Measurements from ENCODE around the gene AXIN1.

AXIN1 gene

GRCh38 chr16:305916-306626 lies 46.5 kb downstream of the AXIN1 start:
- DNase-seq (ENCODE audit: low read depth, low spot score) = no peak

- DNase-seq (ENCODE audit: low read depth, low spot score) = no peak
Measured at GRCh38 chr16:303760-304505, 48.6 kb downstream of the AXIN1 start.

- DNase-seq (ENCODE audit: low read depth, low spot score) = no peak
Measured at GRCh38 chr16:301950-302349, 50.6 kb downstream of the AXIN1 start.

- DNase-seq (ENCODE audit: low read depth, low spot score) = no peak
Measured at GRCh38 chr16:301235-301634, 51.3 kb downstream of the AXIN1 start.

- no peak for DNase-seq (ENCODE audit: low read depth, low spot score)
Measured at GRCh38 chr16:297832-298231, 54.7 kb downstream of the AXIN1 start.

GRCh38 chr16:296806-297510 lies 55.6 kb downstream of the AXIN1 start:
- DNase-seq (ENCODE audit: low read depth, low spot score) = no peak

- DNase-seq (ENCODE audit: low read depth, low spot score) = no peak
Measured at GRCh38 chr16:296276-296675, 56.2 kb downstream of the AXIN1 start.

GRCh38 chr16:293043-293775 lies 59.3 kb downstream of the AXIN1 start:
- DNase-seq (ENCODE audit: low read depth, low spot score) = no peak

- DNase-seq (ENCODE audit: low read depth, low spot score) = no peak
Measured at GRCh38 chr16:291539-291938, 61.0 kb downstream of the AXIN1 start.

GRCh38 chr16:290681-291405 lies 61.7 kb downstream of the AXIN1 start:
- no peak for DNase-seq (ENCODE audit: low read depth, low spot score)

- no peak for DNase-seq (ENCODE audit: low read depth, low spot score)
Measured at GRCh38 chr16:290015-290680, 62.4 kb downstream of the AXIN1 start.

GRCh38 chr16:289395-289997 lies 63.0 kb downstream of the AXIN1 start:
- no peak for DNase-seq (ENCODE audit: low read depth, low spot score)

GRCh38 chr16:287981-288920 lies 64.3 kb downstream of the AXIN1 start:
- DNase-seq (ENCODE audit: low read depth, low spot score) = no peak

- no peak for DNase-seq (ENCODE audit: low read depth, low spot score)
Measured at GRCh38 chr16:287298-287811, 65.2 kb downstream of the AXIN1 start.

- no peak for DNase-seq (ENCODE audit: low read depth, low spot score)
Measured at GRCh38 chr16:286491-287297, 65.8 kb downstream of the AXIN1 start.

GRCh38 chr16:285146-286055 lies 67.1 kb downstream of the AXIN1 start:
- no peak for DNase-seq (ENCODE audit: low read depth, low spot score)
